Calu3 (cell line): ENCODE measurements around the gene IZUMO1. TPM values are rescaled to one million over a fixed set of nuclear protein-coding genes. Genes with fewer than 3 reads are reported as not detected.

Experiments used
- Bru-seq: library from RNA; stranded (reverse); fragments of 400-500 nt; gene quantifications from one replicate; lab custom pipeline; 2021; lab: Mats Ljungman, UMichigan
- BruChase-seq, 2 experiments: library from RNA; stranded (reverse); fragments of 400-500 nt; gene quantifications; one replicate each; lab custom pipeline; 2021; lab: Mats Ljungman, UMichigan
- BruUV-seq: library from RNA; stranded (reverse); fragments of 400-500 nt; replicated peaks from 2 replicates; lab custom pipeline; 2021; lab: Mats Ljungman, UMichigan
- CTCF ChIA-PET: fragments of 300-600 bp; sonication (Branson Sonifier 250); formaldehyde crosslinking; loops from one replicate; lab custom pipeline; 2022; ENCODE audit warnings: antibody characterized with exemption; lab: Charles Lee
- DNase-seq: peaks from one replicate; pipeline ENCODE4 v3.0.0; 2022
- H3K27ac Mint-ChIP-seq: one replicate; pipeline ENCODE4 v1.8.0; 2022; ENCODE audit warnings: mixed read lengths; ENCODE audit not compliant: unreplicated experiment
- H3K27me3 Mint-ChIP-seq: one replicate; pipeline ENCODE4 v1.8.0; 2022; ENCODE audit warnings: mixed read lengths; ENCODE audit not compliant: unreplicated experiment
- H3K36me3 Mint-ChIP-seq: one replicate; pipeline ENCODE4 v1.8.0; 2022; ENCODE audit warnings: mild to moderate bottlenecking, moderate library complexity, mixed read lengths; ENCODE audit not compliant: insufficient read depth, unreplicated experiment
- H3K4me1 Mint-ChIP-seq: one replicate; pipeline ENCODE4 v1.8.0; 2022; ENCODE audit warnings: mild to moderate bottlenecking, low read depth, mixed read lengths; ENCODE audit not compliant: unreplicated experiment
- H3K4me3 Mint-ChIP-seq: one replicate; pipeline ENCODE4 v1.8.0; 2022; ENCODE audit warnings: mild to moderate bottlenecking, low read depth, moderate library complexity, mixed read lengths; ENCODE audit not compliant: unreplicated experiment
- H3K9me3 Mint-ChIP-seq: one replicate; pipeline ENCODE4 v1.8.0; 2022; ENCODE audit warnings: low read depth, mixed read lengths; ENCODE audit not compliant: unreplicated experiment
- CTCF ChIP-seq: fragments of 200-600 bp; IDR thresholded peaks from one replicate; pipeline ENCODE4 v1.8.0; 2022; ENCODE audit warnings: antibody characterized with exemption; ENCODE audit not compliant: unreplicated experiment
- intact Hi-C: fragments of 100-400 bp; cut with micrococcal nuclease; formaldehyde crosslinking; loops from one replicate; pipeline ENCODE4 v1.10.0; 2022; ENCODE audit not compliant: unreplicated experiment
- long read RNA-seq: library from polyadenylated mRNA; stranded (forward); transcript quantifications from one replicate; pipeline ENCODE4 v2.0.0, GENCODE V29; 2022
- total RNA-seq: library from RNA; stranded (reverse); gene quantifications from 2 replicates; pipeline ENCODE4 v1.2.3, GENCODE V29; 2022

IZUMO1 gene
- 0.31 and 0.42 TPM in 2 replicates for total RNA-seq
- percentile 20 among the genes with signal in this experiment for Bru-seq, nascent RNA
- percentile 40 among the genes with signal in this experiment for BruChase-seq, experiment 1, labeled RNA remaining after a 6-hour chase
- percentile 31 among the genes with signal in this experiment for BruChase-seq, experiment 2, labeled RNA remaining after a 2-hour chase
- long read RNA-seq = 0 reads

- intact Hi-C loops = no loop called here
- DNase-seq = no peak
- H3K27ac Mint-ChIP-seq = no peak within 1 kb of the TSS
- H3K4me1 Mint-ChIP-seq = no peaks in the 10 kb centered on the region
- CTCF ChIA-PET = interaction anchor here (1.5 kb wide), 1 partner anchor 8 kb away, joined by 3 read pairs; no protein-coding TSS in a partner anchor
- H3K9me3 Mint-ChIP-seq = no peaks in the 10 kb centered on the region
- TF ChIP-seq CTCF = no peak
- BruUV-seq = no TSS peak
- H3K4me3 Mint-ChIP-seq = no peak within 1 kb of the TSS
- peaks cover 18% of the 10 kb centered on the region for H3K27me3 Mint-ChIP-seq
- peaks cover 22% of the 10 kb centered on the region for H3K36me3 Mint-ChIP-seq
These were observed at the start of gene IZUMO1 for GRCh38 chr19:48746738-48747575. Gene IZUMO1 (minus strand): TSS chr19:48746909. CDS start chr19:48745859, 1,050 bp downstream.

GRCh38 chr19:48795685-48796070, 49.0 kb upstream of the IZUMO1 start:
- CTCF ChIA-PET = interaction anchor here (0.6 to 2.3 kb wide), 15 partner anchors 11 to 626 kb away, joined by 3 to 20 read pairs (median 6); partner anchors contain the start of genes BCAT2, CA11, DHDH and GYS1
- no peak for TF ChIP-seq CTCF
- Mint-ChIP-seq H3K27ac (peak overlapping the region; percentile 6), H3K4me3 (peak overlapping the region; percentile 80), H3K27me3 (no peaks in the 10 kb centered on the region), H3K36me3 (peaks cover 31% of the 10 kb centered on the region), H3K4me1 (peaks cover 15% of the 10 kb centered on the region), H3K9me3 (no peaks in the 10 kb centered on the region)
- no TSS peak for BruUV-seq
- intact Hi-C loops = loop anchor here (1.0 to 2.0 kb wide), 2 partner anchors 40 to 175 kb away; no protein-coding TSS in a partner anchor
- DNase-seq = no peak

GRCh38 chr19:48795055-48795684, 48.5 kb upstream of the IZUMO1 start:
- intact Hi-C loops = loop anchor here (1.0 to 2.0 kb wide), 2 partner anchors 40 to 176 kb away; no protein-coding TSS in a partner anchor
- Mint-ChIP-seq H3K27ac (peak overlapping the region; percentile 6), H3K36me3 (peaks cover 29% of the 10 kb centered on the region), H3K4me3 (peak overlapping the region; percentile 80), H3K27me3 (no peaks in the 10 kb centered on the region), H3K9me3 (no peaks in the 10 kb centered on the region), H3K4me1 (peaks cover 15% of the 10 kb centered on the region)
- DNase-seq = peak; percentile 91
- CTCF ChIA-PET = interaction anchor here (0.6 to 2.3 kb wide), 14 partner anchors 10 to 626 kb away, joined by 3 to 20 read pairs (median 6); partner anchors contain the start of genes BCAT2, CA11, DHDH and GYS1
- TF ChIP-seq CTCF = peak; percentile 99
- no TSS peak for BruUV-seq

GRCh38 chr19:48794291-48794690, 47.6 kb upstream of the IZUMO1 start:
- DNase-seq = no peak
- intact Hi-C loops = loop anchor here (2.0 kb wide), 1 partner anchor 177 kb away; no protein-coding TSS in a partner anchor
- no peak for TF ChIP-seq CTCF
- H3K9me3 Mint-ChIP-seq = no peaks in the 10 kb centered on the region
- CTCF ChIA-PET = interaction anchor here (0.6 to 2.3 kb wide), 4 partner anchors 17 to 176 kb away, joined by 3 to 20 read pairs (median 10); partner anchors contain the start of gene BCAT2
- peaks cover 23% of the 10 kb centered on the region for H3K36me3 Mint-ChIP-seq
- no TSS peak for BruUV-seq
- H3K4me3 Mint-ChIP-seq = peak overlapping the region; percentile 80
- H3K27ac Mint-ChIP-seq = peak overlapping the region; percentile 6
- no peaks in the 10 kb centered on the region for H3K27me3 Mint-ChIP-seq
- H3K4me1 Mint-ChIP-seq = peaks cover 15% of the 10 kb centered on the region
